ENCODE measurements around the gene DBNDD2. TPM values are rescaled to one million over a fixed set of nuclear protein-coding genes. Genes with fewer than 3 reads are reported as not detected.

Gene DBNDD2
- total RNA-seq, 1 donor from 2014 or later, result 100 TPM

GRCh38 chr20:45400346-45401031 lies 7.6 kb upstream of the DBNDD2 start:
- H3K4me1 ChIP-seq, result no peaks in the 10 kb centered on the region
- DNase-seq (ENCODE audit: low spot score in 2 of 2), result no peak
- H3K36me3 ChIP-seq, result no peaks in the 10 kb centered on the region
- no peak overlapping the region for H3K27ac ChIP-seq
- H3K9me3 ChIP-seq, result no peaks in the 10 kb centered on the region
- intact Hi-C loops (cut with DNase I), result loop anchor here (10.0 kb wide), 2 partner anchors 436 to 574 kb away; partner anchors contain the start of genes STK4, TOMM34 and ZNF335
- TF ChIP-seq CTCF (IDR thresholded peaks at IDR 0.05), result no peak
- no peaks in the 10 kb centered on the region for H3K27me3 ChIP-seq
- H3K4me3 ChIP-seq, result no peak overlapping the region

- Histone ChIP-seq H3K9me3 (no peaks in the 10 kb centered on the region), H3K4me1 (peaks cover under 1 to 2% of the 10 kb centered on the region in 2 donors), H3K27ac (no peak overlapping the region), H3K4me3 (no peak overlapping the region), H3K36me3 (no peaks in the 10 kb centered on the region), H3K27me3 (no peaks in the 10 kb centered on the region)
- TF ChIP-seq CTCF (IDR thresholded peaks at IDR 0.05), result no peak
- intact Hi-C loops (cut with DNase I), result loop anchor here (10.0 kb wide), 2 partner anchors 438 to 572 kb away; partner anchors contain the start of genes STK4, TOMM34 and ZNF335
- no peak for DNase-seq (ENCODE audit: low spot score in 2 of 2)
Measured at GRCh38 chr20:45402946-45403345, 5.1 kb upstream of the DBNDD2 start.

GRCh38 chr20:45404438-45404837 lies 3.7 kb upstream of the DBNDD2 start:
- no peaks in the 10 kb centered on the region for H3K9me3 ChIP-seq
- peaks cover 9 to 15% of the 10 kb centered on the region in 2 donors for H3K4me1 ChIP-seq
- H3K27me3 ChIP-seq, result no peaks in the 10 kb centered on the region
- intact Hi-C loops (cut with DNase I), result loop anchor here (10.0 kb wide), 2 partner anchors 440 to 570 kb away; partner anchors contain the start of genes STK4, TOMM34 and ZNF335
- TF ChIP-seq CTCF (IDR thresholded peaks at IDR 0.05), result no peak
- no peak overlapping the region for H3K4me3 ChIP-seq
- peaks cover 1 to 9% of the 10 kb centered on the region in 2 donors for H3K36me3 ChIP-seq
- peak overlapping the region in 1 of 2 donors; percentile 99 for H3K27ac ChIP-seq
- DNase-seq (ENCODE audit: low spot score in 2 of 2), result no peak

- DNase-seq (ENCODE audit: low spot score in 2 of 2), result peak in 1 of 2 donors; percentile 76
- Histone ChIP-seq H3K4me3 (peak overlapping the region; percentile 81 to 98), H3K4me1 (peaks cover 9 to 20% of the 10 kb centered on the region in 2 donors), H3K36me3 (peaks cover 13 to 22% of the 10 kb centered on the region in 2 donors), H3K27me3 (no peaks in the 10 kb centered on the region), H3K9me3 (no peaks in the 10 kb centered on the region), H3K27ac (peak overlapping the region; percentile 95 to 99)
- no peak for TF ChIP-seq CTCF (IDR thresholded peaks at IDR 0.05)
- intact Hi-C loops (cut with DNase I), result loop anchor here (1.0 to 10.0 kb wide), 7 partner anchors 31 to 1195 kb away; partner anchors contain the start of genes OSER1, STK4, SYS1 and TOMM34
Measured at GRCh38 chr20:45405571-45406259, 2.4 kb upstream of the DBNDD2 start.

GRCh38 chr20:45406260-45407066 lies 1.6 kb upstream of the DBNDD2 start:
- H3K27ac ChIP-seq, result peak overlapping the region; percentile 95 to 99
- peaks cover 19 to 29% of the 10 kb centered on the region in 2 donors for H3K36me3 ChIP-seq
- no peaks in the 10 kb centered on the region for H3K27me3 ChIP-seq
- H3K9me3 ChIP-seq, result no peaks in the 10 kb centered on the region
- intact Hi-C loops (cut with DNase I), result loop anchor here (1.0 to 10.0 kb wide), 8 partner anchors 10 to 1196 kb away; partner anchors contain the start of genes OSER1, PIGT, STK4 and SYS1
- peak; percentile 38 to 90 for DNase-seq (ENCODE audit: low spot score in 2 of 2)
- H3K4me3 ChIP-seq, result peak overlapping the region; percentile 81 to 98
- peaks cover 9 to 20% of the 10 kb centered on the region in 2 donors for H3K4me1 ChIP-seq
- TF ChIP-seq CTCF (IDR thresholded peaks at IDR 0.05), result no peak
